ENCODE results near the gene ASS1.

The ASS1 gene

GRCh38 chr9:130448771-130449603, 4.2 kb downstream of the ASS1 start:
- no peak for DNase-seq
- intact Hi-C loops (cut with DNase I), result no loop called here

GRCh38 chr9:130450344-130451003, 5.7 kb downstream of the ASS1 start:
- intact Hi-C loops (cut with DNase I), result no loop called here
- DNase-seq, result no peak

DNA sequence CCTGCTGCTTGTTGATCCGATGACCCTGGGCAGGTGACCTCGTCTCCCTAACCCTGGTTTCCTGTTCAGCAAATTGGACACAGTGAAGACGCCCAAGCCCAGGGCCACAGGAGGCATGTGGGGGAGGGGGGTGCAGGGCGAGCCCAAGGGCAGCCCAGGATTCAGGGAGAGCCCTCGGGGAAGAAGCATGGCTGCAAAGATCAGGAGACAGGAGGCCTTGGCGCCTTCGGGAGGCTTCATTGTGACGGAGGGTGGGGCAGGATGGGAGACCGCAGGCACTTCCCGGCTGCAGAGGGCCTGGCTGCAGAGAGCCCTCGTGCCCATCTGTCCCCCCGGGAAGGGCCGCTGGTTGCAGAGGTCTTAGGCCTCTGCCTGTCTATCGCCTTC, 6.2 kb downstream of the ASS1 start:
- intact Hi-C loops (cut with DNase I), result no loop called here
- DNase-seq, result no peak

- DNase-seq, result peak in 37 of 42 donors; percentile 24 to 78 (median 46)
- intact Hi-C loops (cut with DNase I), result no loop called here
Observed at GRCh38 chr9:130451509-130452388, 7.0 kb downstream of the ASS1 start.

- intact Hi-C loops (cut with DNase I), result no loop called here
Observed at GRCh38 chr9:130452835-130453234, 8.1 kb downstream of the ASS1 start.

GRCh38 chr9:130453487-130453886, 8.7 kb downstream of the ASS1 start:
- no peak for DNase-seq
- intact Hi-C loops (cut with DNase I), result no loop called here

More at GRCh38 chr9:130452835-130453234, 8.1 kb downstream of the ASS1 start:
- no peak for DNase-seq

GRCh38 chr9:130454096-130454811, 9.5 kb downstream of the ASS1 start:
- intact Hi-C loops (cut with DNase I), result no loop called here
- DNase-seq, result no peak

DNA sequence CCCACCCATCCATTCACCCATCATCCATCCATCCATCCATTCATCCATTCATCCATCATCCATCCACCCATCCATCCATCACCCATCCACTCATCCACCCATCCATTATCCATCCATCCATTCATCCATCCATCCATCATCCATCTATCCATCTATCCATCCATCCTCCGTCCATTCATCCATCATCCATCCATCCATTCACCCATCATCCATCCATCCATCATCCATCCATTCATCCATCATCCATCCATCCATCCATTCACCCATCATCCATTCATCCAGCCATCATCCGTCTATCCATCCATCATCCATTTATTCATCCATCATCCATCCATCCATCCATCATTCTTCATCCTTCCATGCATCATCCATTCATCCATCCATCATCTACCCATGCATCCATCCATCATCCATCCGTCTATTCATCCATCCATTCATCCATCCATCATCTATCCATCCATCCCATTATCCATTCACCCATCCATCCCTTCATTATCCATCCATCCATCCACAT, 10.1 kb downstream of the ASS1 start:
- intact Hi-C loops (cut with DNase I), result no loop called here
- DNase-seq, result no peak

DNA sequence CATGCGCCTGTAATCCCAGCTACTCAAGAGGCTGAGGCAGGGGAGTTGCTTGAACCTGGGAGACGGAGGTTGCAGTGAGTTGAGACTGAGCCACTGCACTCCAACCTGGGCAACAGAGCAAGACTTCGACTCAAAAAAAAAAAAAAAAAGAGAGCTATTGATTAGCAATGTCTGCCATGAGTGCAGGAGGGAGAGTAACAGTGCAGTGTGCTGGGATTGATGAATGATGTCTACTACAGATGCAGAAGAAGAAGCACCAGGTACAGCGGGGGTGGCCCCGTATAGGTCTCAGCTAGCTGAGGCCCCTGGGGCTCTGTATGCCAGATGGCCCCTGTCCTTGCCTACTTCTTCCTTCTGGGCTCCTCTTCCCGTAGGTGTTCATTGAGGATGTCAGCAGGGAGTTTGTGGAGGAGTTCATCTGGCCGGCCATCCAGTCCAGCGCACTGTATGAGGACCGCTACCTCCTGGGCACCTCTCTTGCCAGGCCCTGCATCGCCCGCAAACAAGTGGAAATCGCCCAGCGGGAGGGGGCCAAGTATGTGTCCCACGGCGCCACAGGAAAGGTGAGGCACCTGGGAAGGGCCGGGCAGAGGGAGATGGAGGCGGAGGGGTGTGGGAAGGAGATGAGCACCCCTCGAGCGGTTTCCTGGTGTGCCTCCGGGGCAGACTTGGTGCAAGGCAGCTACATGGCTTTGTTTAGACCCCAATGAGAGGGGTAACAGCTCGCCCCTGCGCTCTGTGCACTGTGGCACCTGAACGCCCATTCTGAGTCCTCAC, 13.5 kb downstream of the ASS1 start:
- DNase-seq, result no peak
- intact Hi-C loops (cut with DNase I), result no loop called here

- no peak for DNase-seq
- intact Hi-C loops (cut with DNase I), result no loop called here
Observed at GRCh38 chr9:130458804-130459067, 14.0 kb downstream of the ASS1 start.

- intact Hi-C loops (cut with DNase I), result no loop called here
- DNase-seq, result no peak
Observed at GRCh38 chr9:130459151-130459550, 14.4 kb downstream of the ASS1 start.

DNA sequence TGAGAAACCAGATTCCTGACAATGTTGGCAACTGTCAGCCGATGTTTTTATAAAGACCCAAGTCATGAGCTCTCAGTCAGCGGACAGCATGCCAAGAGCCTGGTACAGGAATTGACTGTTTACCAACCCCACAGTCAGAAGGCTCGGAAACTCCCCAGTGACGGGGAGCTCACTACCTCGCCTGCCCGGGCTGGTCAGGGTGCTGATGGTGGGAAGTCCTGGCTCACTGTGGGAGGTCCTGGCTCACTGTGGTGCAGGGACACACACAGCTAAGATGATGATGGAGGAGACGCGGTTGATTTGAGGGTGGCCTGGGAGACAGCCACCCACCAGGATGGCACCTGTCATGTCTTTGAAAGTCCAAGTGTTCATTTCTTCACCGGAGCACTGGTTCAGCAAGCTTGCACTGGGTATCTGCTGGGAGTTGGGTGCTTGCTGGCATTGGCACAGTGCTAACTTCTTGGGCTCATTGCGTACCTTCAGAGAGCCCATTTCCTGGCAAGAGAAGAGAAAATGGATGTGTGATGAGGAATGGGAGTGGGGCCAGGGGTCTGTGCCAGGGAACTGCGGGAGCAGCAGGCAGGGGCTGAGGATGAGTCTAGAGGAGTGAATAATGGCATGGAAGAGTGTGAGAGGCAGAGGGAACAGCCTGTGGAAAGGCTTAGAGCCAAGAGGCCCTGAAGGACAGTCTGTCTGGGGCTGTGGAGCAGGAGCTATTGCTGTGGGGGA, 15.3 kb downstream of the ASS1 start:
- intact Hi-C loops (cut with DNase I), result loop anchor here (2.0 kb wide), 1 partner anchor 223 kb away; no protein-coding TSS in a partner anchor
- DNase-seq, result no peak

DNA sequence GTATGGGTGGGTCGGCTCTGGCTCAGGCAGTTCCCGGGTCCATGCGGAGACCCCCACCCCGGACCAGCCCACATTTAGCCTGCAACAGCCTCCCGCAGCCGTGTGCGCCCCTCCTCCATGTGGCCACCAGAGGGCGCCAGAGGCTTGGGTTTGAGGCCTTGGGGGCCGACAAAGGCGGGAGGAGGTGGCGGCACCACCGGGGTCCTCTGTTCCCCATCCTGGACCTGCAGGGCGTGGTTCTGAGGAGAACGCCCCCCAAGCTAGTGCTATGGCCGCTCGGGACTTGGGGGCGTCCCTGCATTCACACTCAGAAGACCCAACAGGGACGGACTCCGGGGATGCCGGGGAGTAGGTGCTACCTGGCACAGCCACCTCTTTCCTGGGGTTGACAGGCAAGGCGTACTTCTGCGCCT, 16.5 kb downstream of the ASS1 start:
- intact Hi-C loops (cut with DNase I), result loop anchor here (2.0 kb wide), 1 partner anchor 222 kb away; no protein-coding TSS in a partner anchor
- peak in 40 of 42 donors; percentile 22 to 90 (median 71) for DNase-seq

DNA sequence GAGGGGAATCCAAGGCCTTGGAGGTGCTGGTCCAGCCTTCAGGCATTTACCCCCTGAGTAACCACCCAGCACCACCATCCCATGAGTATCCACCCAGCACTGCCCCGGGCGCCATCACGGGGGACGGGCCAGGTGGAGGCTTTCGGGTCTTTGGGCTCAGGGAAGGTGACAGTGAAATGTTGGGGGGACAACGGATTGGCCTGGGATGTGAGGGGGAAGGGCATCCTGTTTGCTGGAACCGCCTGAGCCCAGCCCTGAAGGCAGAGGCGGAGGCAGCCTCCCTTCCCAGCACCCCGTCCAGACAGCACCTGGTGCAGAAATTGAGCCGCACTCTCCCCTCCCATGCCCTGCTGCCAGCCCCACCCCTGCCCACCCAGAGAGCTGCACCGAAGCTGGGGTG, 17.0 kb downstream of the ASS1 start:
- DNase-seq, result no peak
- intact Hi-C loops (cut with DNase I), result loop anchor here (2.0 kb wide), 1 partner anchor 221 kb away; no protein-coding TSS in a partner anchor

- intact Hi-C loops (cut with DNase I), result no loop called here
- peak in 3 of 42 donors; percentile 16 to 23 (median 19) for DNase-seq
Observed at GRCh38 chr9:130462685-130463540, 18.2 kb downstream of the ASS1 start.
